K562 (cell line): ENCODE data around the gene ENSA. TPM values are rescaled to one million over a fixed set of nuclear protein-coding genes. Genes with fewer than 3 reads are reported as not detected.
A peak's percentile ranks its signal among the peaks of the same experiment; 100 is the strongest.

Source experiments
- ADNP ChIP-seq: fragments of 200-800 bp; sonication (Bioruptor generic); IDR thresholded peaks from 2 replicates; pipeline ENCODE4 v1.6.1; 2016; ENCODE audit warnings: missing genetic modification characterization, missing compliant biosample characterization
- ARID3B ChIP-seq: fragments of 250-450 bp; sonication (Bioruptor Pico); IDR thresholded peaks from 2 replicates; pipeline ENCODE4 v1.4.0; 2020; ENCODE audit warnings: borderline replicate concordance
- BCOR ChIP-seq: fragments of 450-650 bp; IDR thresholded peaks from 2 replicates; pipeline ENCODE4 v1.6.1; 2016
- CREB1 ChIP-seq, 2 experiments: sonication (generic) in 1 of 2; formaldehyde crosslinking in 1 of 2; IDR thresholded peaks; 2 replicates each; pipeline versions ENCODE4 v1.6.1 to v1.8.0; 2012 to 2022; ENCODE audit warnings: inconsistent platforms in 1 of 2, mild to moderate bottlenecking in 1 of 2, missing genetic modification reagents in 1 of 2, moderate library complexity in 1 of 2
- E2F5 ChIP-seq: sonication (generic); formaldehyde crosslinking; IDR thresholded peaks from 2 replicates; pipeline ENCODE4 v1.8.0; 2022; ENCODE audit warnings: mild to moderate bottlenecking, missing genetic modification reagents
- ESRRB ChIP-seq: fragments of 250-450 bp; sonication (Bioruptor Pico); IDR thresholded peaks from 2 replicates; pipeline ENCODE4 v1.5.0; 2020; ENCODE audit warnings: mild to moderate bottlenecking, moderate library complexity, borderline replicate concordance
- HDAC6 ChIP-seq: IDR thresholded peaks from 2 replicates; pipeline ENCODE4 v1.6.1; 2012; ENCODE audit warnings: low read depth, mild to moderate bottlenecking, control low read depth, inconsistent platforms, low read length, moderate library complexity
- JUND ChIP-seq, 2 experiments: IDR thresholded peaks; 2 replicates in 1 of 2; 3 replicates in 1 of 2; pipeline ENCODE4 v1.6.1; 2011; ENCODE audit warnings: borderline replicate concordance in 2 of 2, low read depth in 2 of 2, low read length in 2 of 2, improper control_type of control experiment in 1 of 2, missing biosample characterization in 1 of 2, missing genetic modification characterization in 1 of 2, missing genetic modification reagents in 1 of 2
- LARP7 ChIP-seq: fragments of 450-650 bp; IDR thresholded peaks from 2 replicates; pipeline ENCODE4 v1.6.1; 2016
- MED1 ChIP-seq: sonication (generic); formaldehyde crosslinking; IDR thresholded peaks from 2 replicates; pipeline ENCODE4 v1.8.1; 2023; ENCODE audit warnings: missing genetic modification reagents, borderline replicate concordance
- MEF2D ChIP-seq: conservative IDR thresholded peaks from 2 replicates; pipeline ENCODE4 v1.6.1; 2016; ENCODE audit warnings: low read depth, missing genetic modification characterization, missing compliant biosample characterization
- NCOA1 ChIP-seq: fragments of 450-650 bp; IDR thresholded peaks from 2 replicates; pipeline ENCODE4 v1.6.1; 2016; ENCODE audit warnings: low read depth
- NCOA6 ChIP-seq: fragments of 450-650 bp; IDR thresholded peaks from 2 replicates; pipeline ENCODE4 v1.6.1; 2017; ENCODE audit warnings: mild to moderate bottlenecking
- NFE2 ChIP-seq: IDR thresholded peaks from 2 replicates; pipeline ENCODE4 v1.6.1; 2014; ENCODE audit warnings: antibody characterized with exemption, low read depth
- PHF8 ChIP-seq: fragments of 200-600 bp; sonication (generic); IDR thresholded peaks from 2 replicates; pipeline ENCODE4 v1.6.1; 2012; ENCODE audit warnings: mixed run types, mild to moderate bottlenecking, inconsistent platforms, low read length, moderate library complexity, borderline replicate concordance
- TARDBP ChIP-seq: fragments of 450-650 bp; IDR thresholded peaks from 2 replicates; pipeline ENCODE4 v1.6.1; 2016
- TCF7 ChIP-seq: sonication (generic); IDR thresholded peaks from 2 replicates; pipeline ENCODE4 v1.6.1; 2016; ENCODE audit warnings: antibody characterized with exemption, borderline replicate concordance
- USF1 ChIP-seq: sonication (generic); formaldehyde crosslinking; IDR thresholded peaks from 2 replicates; pipeline ENCODE4 v1.9.0; 2022; ENCODE audit warnings: mild to moderate bottlenecking, missing genetic modification reagents
- ZNF584 ChIP-seq: fragments of 200-800 bp; sonication (Bioruptor generic); IDR thresholded peaks from 2 replicates; pipeline ENCODE4 v1.6.1; 2016; ENCODE audit warnings: low read depth, mild to moderate bottlenecking, missing genetic modification characterization, missing compliant biosample characterization
- polyA plus RNA-seq, 8 experiments: library from polyadenylated mRNA; depleted of rRNA in 4 of 8; stranded (reverse) in 5 of 8; unstranded in 3 of 8; fragments of >200 nt; fragmentation: Nextera tagmentation in 2 of 8; fragmentation: Illumina TruSeq in 1 of 8; extraction: Ambion mirVana in 2 of 8; extraction: Trizol in 1 of 8; gene quantifications; 2 replicates each; pipeline versions ENCODE4 v1.2.1 to v1.2.3, GENCODE V29; 2011 to 2014; ENCODE audit warnings: inconsistent platforms in 1 of 8, missing spikeins in 1 of 8
- total RNA-seq, 7 experiments: library from RNA; depleted of rRNA in 6 of 7; stranded (reverse); fragments of >200 nt in 6 of 7; fragmentation: Illumina TruSeq in 2 of 7; extraction: Trizol in 2 of 7; gene quantifications; 2 replicates each; pipeline versions ENCODE4 v1.2.1 to v1.2.3, GENCODE V29; 2011 to 2021; ENCODE audit warnings: low replicate concordance in 1 of 7

Gene ENSA
- total and polyA plus RNA-seq, 9 of the 15 experiments (the other 6 are each of a cell fraction or from before 2014, with no cell fraction given) = 68.1 to 605 (median 188) TPM

GRCh38 chr1:150579945-150580642, 49.3 kb downstream of the ENSA start (continued):
- TF ChIP-seq ADNP (peak; percentile 73), MED1 (CRISPR knock-in tag) (no peak), TCF7 (no peak), TARDBP (no peak), ESRRB (no peak), CREB1 (IDR thresholded peaks at IDR 0.05) (no peak), CREB1 (CRISPR knock-in tag; IDR thresholded peaks at IDR 0.05) (no peak), PHF8 (no peak), USF1 (CRISPR knock-in tag) (no peak), ARID3B (CRISPR knock-in tag) (no peak), NFE2 (no peak), E2F5 (CRISPR knock-in tag) (0 out of 2 replicates have a peak, but pooled peaks have one; percentile 32), JUND (IDR thresholded peaks at IDR 0.05; ENCODE audit: borderline replicate concordance, low read depth, low read length) (no peak), JUND (tag; IDR thresholded peaks at IDR 0.05; ENCODE audit: borderline replicate concordance, low read depth, low read length) (no peak), LARP7 (no peak), BCOR (peak; percentile 66), HDAC6 (no peak), NCOA1 (0 out of 2 replicates have a peak, but pooled peaks have one; percentile 15), NCOA6 (no peak), MEF2D (tag) (no peak), ZNF584 (no peak)
